Activated naive CD8-positive, alpha-beta T cell (primary cell): ENCODE data around the gene KCTD5.
"Not testable (repeated sequence)": the region's sequence is repeated elsewhere in the genome, so short reads cannot be mapped to it uniquely, and the experiment has no call there.

ENCODE experiments used
- H3K27ac Mint-ChIP-seq: one replicate; pipeline ENCODE4 v1.8.0; 2021; ENCODE audit warnings: mixed read lengths
- H3K27me3 Mint-ChIP-seq: one replicate; pipeline ENCODE4 v1.8.0; 2021; ENCODE audit warnings: mixed read lengths
- H3K36me3 Mint-ChIP-seq: one replicate; pipeline ENCODE4 v1.8.0; 2021; ENCODE audit warnings: mixed read lengths
- H3K4me1 Mint-ChIP-seq: one replicate; pipeline ENCODE4 v1.8.0; 2021; ENCODE audit warnings: low read depth, mixed read lengths
- H3K4me3 Mint-ChIP-seq: one replicate; pipeline ENCODE4 v1.8.0; 2021; ENCODE audit warnings: mild to moderate bottlenecking, mixed read lengths
- H3K9me3 Mint-ChIP-seq: one replicate; pipeline ENCODE4 v1.8.0; 2021; ENCODE audit warnings: low read depth, mixed read lengths

The KCTD5 gene

DNA sequence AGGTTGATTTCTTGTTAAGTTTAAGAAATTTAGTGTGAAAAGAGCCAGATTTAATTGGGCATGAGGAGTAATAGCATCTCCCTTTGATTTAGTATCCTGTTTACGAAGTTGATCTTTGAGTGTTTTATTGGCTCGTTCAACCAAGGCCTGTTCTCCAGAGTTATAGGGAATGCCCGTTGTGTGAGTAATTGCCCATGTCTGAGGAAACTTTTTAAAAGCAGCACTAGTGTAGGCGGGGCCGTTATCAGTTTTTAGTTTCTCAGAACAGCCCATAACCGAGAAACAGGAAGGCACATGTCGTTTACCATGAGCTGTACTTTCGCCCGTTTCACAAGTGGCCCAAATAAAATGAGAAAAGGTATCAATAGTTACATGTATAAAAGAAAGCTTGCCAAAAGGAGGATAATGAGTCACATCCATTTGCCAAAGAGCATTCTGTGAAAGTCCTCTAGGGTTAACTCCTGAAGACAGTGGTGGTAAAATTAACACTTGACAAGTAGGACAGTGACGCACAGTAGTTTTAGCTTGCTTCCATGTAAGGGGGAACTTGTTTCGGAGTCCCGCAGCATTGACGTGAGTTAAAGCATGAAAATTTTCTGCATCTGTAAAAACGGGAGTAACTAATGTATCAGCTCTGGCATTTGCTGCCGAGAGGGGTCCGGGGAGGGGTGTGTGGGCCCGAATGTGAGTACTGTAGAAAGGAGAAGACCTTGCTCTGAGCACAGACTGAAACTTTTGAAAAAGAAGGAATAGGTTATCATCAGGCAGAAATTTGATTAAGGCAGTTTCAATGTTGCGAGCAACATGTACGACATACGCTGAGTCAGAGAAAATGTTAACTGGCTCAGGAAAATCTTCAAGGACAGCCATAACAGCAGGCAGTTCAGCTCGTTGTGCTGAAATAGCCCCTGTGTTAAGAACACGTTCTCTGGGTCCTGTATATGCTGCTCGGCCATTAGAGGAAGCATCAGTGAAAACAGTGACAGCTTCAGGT, 18.5 kb upstream of the KCTD5 start:
- peaks cover 4% of the 10 kb centered on the region for H3K36me3 Mint-ChIP-seq
- no peaks in the 10 kb centered on the region for H3K27me3 Mint-ChIP-seq
- peaks cover 32% of the 10 kb centered on the region for H3K4me1 Mint-ChIP-seq

GRCh38 chr16:2664574-2664982, 17.7 kb upstream of the KCTD5 start:
- no peaks in the 10 kb centered on the region for H3K27me3 Mint-ChIP-seq
- no peaks in the 10 kb centered on the region for H3K9me3 Mint-ChIP-seq
- H3K4me3 Mint-ChIP-seq, result no peak overlapping the region
- peaks cover 34% of the 10 kb centered on the region for H3K4me1 Mint-ChIP-seq
- H3K27ac Mint-ChIP-seq, result peak overlapping the region; percentile 83
- peaks cover 4% of the 10 kb centered on the region for H3K36me3 Mint-ChIP-seq

More for the DNA sequence above, 18.5 kb upstream of the KCTD5 start:
- H3K27ac Mint-ChIP-seq, result peak overlapping the region; percentile 83
- H3K4me3 Mint-ChIP-seq, result peak overlapping the region; percentile 23
- no peaks in the 10 kb centered on the region for H3K9me3 Mint-ChIP-seq

- H3K9me3 Mint-ChIP-seq, H3K27ac Mint-ChIP-seq, H3K27me3 Mint-ChIP-seq, H3K4me3 Mint-ChIP-seq, H3K36me3 Mint-ChIP-seq: not testable (repeated sequence)
- H3K4me1 Mint-ChIP-seq, result peaks cover 36% of the 10 kb centered on the region
Measured at GRCh38 chr16:2666671-2667070, 15.7 kb upstream of the KCTD5 start.

DNA sequence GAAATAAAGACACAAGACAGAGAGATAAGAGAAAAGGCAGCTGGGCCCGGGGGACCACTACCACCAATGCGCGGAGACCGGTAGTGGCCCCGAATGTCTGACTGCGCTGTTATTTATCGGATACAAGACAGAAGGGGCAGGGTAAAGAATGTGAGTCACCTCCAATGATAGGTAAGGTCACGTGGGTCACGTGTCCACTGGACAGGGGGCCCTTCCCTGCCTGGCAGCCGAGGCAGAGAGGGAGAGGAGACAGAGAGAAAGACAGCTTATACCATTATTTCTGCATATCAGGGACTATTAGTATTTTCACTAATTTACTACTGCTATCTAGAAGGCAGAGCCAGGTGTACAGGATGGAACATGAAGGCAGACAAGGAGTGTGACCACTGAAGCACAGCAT, 12.7 kb upstream of the KCTD5 start:
- H3K27ac Mint-ChIP-seq, H3K36me3 Mint-ChIP-seq: not testable (repeated sequence)

DNA sequence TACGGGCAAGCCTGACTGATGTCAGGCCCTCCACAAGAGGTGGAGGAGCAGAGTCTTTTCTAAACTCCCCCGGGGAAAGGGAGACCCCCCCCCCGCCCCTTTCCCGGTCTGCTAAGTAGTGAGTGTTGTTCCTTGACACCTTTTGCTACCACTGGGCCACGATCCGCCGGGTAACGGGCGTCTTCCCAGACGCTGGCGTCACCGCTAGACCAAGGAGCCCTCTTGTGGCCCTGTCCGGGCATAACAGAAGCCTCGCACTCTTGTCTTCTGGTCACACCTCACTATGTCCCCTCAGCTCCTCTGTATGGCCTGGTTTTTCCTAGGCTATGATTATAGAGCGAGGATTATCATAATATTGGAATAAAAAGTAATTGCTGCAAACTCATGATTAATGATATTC, 12.3 kb upstream of the KCTD5 start:
- H3K4me1 Mint-ChIP-seq, result peaks cover 31% of the 10 kb centered on the region
- H3K36me3 Mint-ChIP-seq, H3K27me3 Mint-ChIP-seq, H3K9me3 Mint-ChIP-seq: not testable (repeated sequence)
- peak overlapping the region; percentile 70 for H3K4me3 Mint-ChIP-seq
- H3K27ac Mint-ChIP-seq, result peak overlapping the region; percentile 54

More for the DNA sequence above, 12.7 kb upstream of the KCTD5 start:
- H3K4me3 Mint-ChIP-seq, result peak overlapping the region; percentile 70
- not testable (repeated sequence) for H3K27me3 Mint-ChIP-seq, H3K9me3 Mint-ChIP-seq
- peaks cover 31% of the 10 kb centered on the region for H3K4me1 Mint-ChIP-seq

DNA sequence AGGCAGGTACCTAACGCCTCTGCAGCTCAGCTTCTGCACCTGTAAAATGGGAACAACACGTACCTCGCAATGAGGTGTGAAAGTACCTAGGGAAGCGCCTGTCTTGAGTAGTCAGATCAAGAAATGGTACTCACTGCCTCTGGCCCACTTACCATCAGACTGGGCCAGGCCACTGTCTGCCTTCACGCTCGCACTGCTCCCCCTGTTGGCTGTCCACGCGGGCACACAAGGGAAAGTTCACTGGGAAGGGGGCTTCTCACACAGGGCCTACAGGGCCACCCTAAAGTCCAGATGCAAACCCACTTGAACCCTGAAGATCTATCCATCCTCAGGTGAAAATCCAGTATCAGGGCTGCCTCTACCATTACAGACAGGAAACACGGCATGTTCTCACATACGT, 11.1 kb upstream of the KCTD5 start:
- not testable (repeated sequence) for H3K36me3 Mint-ChIP-seq, H3K27ac Mint-ChIP-seq

GRCh38 chr16:2671741-2672140, 10.6 kb upstream of the KCTD5 start:
- Mint-ChIP-seq H3K27me3 (no peaks in the 10 kb centered on the region), H3K4me3 (peak overlapping the region; percentile 87), H3K4me1 (peaks cover 31% of the 10 kb centered on the region), H3K27ac (no peak overlapping the region), H3K36me3 (peaks cover 2% of the 10 kb centered on the region), H3K9me3 (no peaks in the 10 kb centered on the region)

More for the DNA sequence above, 11.1 kb upstream of the KCTD5 start:
- Mint-ChIP-seq H3K4me1 (peaks cover 31% of the 10 kb centered on the region), H3K4me3 (peak overlapping the region; percentile 23)
- not testable (repeated sequence) for H3K9me3 Mint-ChIP-seq, H3K27me3 Mint-ChIP-seq

GRCh38 chr16:2673066-2673999, 9.0 kb upstream of the KCTD5 start:
- H3K9me3 Mint-ChIP-seq, result no peaks in the 10 kb centered on the region

DNA sequence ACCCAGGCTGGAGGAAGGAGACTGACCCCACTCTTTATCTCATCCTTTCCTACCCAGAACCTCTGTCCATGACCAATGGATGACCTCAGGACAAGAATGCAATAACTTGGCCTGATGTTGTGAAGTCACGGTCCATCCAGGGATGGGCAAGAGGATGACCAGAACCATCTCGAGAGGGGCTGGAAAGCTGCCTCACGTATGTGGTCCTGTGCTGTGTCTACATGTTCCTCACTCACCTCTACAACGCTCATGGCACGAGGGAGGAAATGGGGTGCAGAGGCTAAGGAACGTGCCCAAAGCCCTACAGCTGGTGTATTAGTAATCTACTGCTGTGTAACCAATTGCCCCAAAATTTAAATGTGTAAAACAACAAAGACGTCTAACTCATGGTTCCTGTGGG, 7.3 kb upstream of the KCTD5 start:
- Mint-ChIP-seq H3K9me3 (no peaks in the 10 kb centered on the region), H3K4me1 (peaks cover 21% of the 10 kb centered on the region), H3K4me3 (no peak overlapping the region), H3K27me3 (no peaks in the 10 kb centered on the region), H3K36me3 (no peaks in the 10 kb centered on the region), H3K27ac (no peak overlapping the region)

More at GRCh38 chr16:2673066-2673999, 9.0 kb upstream of the KCTD5 start:
- Mint-ChIP-seq H3K27me3 (no peaks in the 10 kb centered on the region), H3K4me1 (peaks cover 31% of the 10 kb centered on the region), H3K27ac (peak overlapping the region; percentile 50), H3K36me3 (peaks cover 2% of the 10 kb centered on the region), H3K4me3 (peak overlapping the region; percentile 85)

DNA sequence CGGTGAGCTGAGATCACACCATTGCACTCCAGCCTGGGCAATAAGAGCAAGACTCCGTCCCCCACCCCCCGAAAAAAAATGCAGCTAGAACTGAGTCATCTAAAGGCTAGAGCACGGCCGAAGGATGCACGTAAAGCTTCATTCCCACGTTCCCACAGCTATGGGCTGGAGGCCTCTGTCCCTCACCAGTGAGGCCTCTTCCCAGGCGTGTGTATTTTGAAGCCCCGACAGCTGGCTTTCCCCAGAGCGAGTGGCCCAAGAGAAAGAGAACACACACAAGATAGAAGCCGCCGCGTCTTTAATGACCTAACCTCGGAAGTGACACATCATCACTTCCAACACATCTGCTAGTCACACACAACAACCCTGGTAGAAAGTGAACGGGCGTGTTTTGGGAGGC, 6.6 kb upstream of the KCTD5 start:
- no peak overlapping the region for H3K27ac Mint-ChIP-seq
- H3K27me3 Mint-ChIP-seq, result no peaks in the 10 kb centered on the region
- peaks cover 16% of the 10 kb centered on the region for H3K4me1 Mint-ChIP-seq
- no peaks in the 10 kb centered on the region for H3K9me3 Mint-ChIP-seq
- H3K4me3 Mint-ChIP-seq, result no peak overlapping the region
- no peaks in the 10 kb centered on the region for H3K36me3 Mint-ChIP-seq

- not testable (repeated sequence) for H3K36me3 Mint-ChIP-seq, H3K27ac Mint-ChIP-seq, H3K9me3 Mint-ChIP-seq, H3K4me3 Mint-ChIP-seq, H3K27me3 Mint-ChIP-seq
- H3K4me1 Mint-ChIP-seq, result peaks cover 14% of the 10 kb centered on the region
Measured at GRCh38 chr16:2676937-2677336, 5.4 kb upstream of the KCTD5 start.

DNA sequence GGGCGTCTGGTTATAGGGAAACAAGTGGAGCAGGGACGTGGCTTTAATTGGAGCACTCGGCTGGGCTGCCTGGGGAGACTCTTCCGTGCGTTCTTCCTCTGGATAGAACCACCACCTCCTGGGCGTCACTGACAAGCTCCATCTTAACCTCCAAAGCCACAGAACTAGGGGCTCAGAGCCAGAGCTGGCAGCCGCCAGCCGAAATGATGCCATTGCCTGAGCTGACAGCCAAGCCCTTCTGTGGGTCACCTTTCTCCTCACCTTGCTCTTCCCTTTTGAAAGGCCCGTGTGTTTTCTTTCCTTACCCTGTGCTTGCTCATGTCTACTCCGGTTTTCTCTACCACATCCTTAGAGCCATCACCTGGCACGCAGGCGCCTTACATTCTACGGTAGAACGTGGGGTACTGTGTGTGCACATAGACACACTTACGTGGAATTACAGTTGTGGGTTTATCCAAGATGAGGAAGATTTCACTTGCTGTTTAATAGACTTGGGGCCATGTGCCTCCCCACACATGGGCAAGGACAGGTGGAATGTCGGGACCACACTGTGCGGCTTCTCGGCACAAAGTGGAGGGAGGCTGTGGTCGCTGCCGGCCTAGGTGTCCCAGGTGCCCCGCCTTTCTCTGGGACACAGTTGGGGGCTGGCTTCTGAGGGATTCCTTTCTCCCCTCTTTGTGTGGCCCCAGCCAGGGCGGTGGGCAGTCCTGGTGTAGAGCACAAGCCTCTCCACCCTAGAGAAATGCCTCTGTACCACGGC, 3.9 kb upstream of the KCTD5 start:
- H3K4me3 Mint-ChIP-seq, H3K27ac Mint-ChIP-seq, H3K27me3 Mint-ChIP-seq, H3K36me3 Mint-ChIP-seq, H3K9me3 Mint-ChIP-seq: not testable (repeated sequence)
- H3K4me1 Mint-ChIP-seq, result peaks cover 14% of the 10 kb centered on the region

DNA sequence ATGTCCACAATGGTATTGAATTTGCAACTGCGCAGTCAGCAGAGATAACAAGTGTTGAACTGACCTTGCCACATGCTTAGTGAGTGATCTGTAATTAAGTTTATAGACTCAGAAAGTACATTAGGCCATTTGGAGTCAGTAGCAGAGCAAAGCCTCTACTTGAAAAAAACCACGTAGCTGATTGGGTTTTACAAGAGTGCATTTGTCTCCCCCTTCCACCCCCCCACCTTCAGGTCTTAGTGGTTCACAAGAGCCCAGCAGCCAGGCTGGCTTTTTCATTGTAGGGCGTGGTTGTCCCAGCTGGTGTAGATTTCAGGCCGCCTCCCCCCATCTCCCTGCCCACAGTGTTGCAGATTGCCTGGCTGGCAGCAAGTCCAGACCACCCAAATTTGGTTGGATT, 2.4 kb upstream of the KCTD5 start:
- not testable (repeated sequence) for H3K27ac Mint-ChIP-seq, H3K4me3 Mint-ChIP-seq, H3K36me3 Mint-ChIP-seq, H3K9me3 Mint-ChIP-seq, H3K27me3 Mint-ChIP-seq
- peaks cover 15% of the 10 kb centered on the region for H3K4me1 Mint-ChIP-seq

- Mint-ChIP-seq H3K4me1 (peaks cover 16% of the 10 kb centered on the region), H3K4me3 (peak overlapping the region; percentile 98)
- not testable (repeated sequence) for H3K27ac Mint-ChIP-seq, H3K36me3 Mint-ChIP-seq, H3K27me3 Mint-ChIP-seq, H3K9me3 Mint-ChIP-seq
Measured at GRCh38 chr16:2680360-2680759, 2.0 kb upstream of the KCTD5 start.
